Stimulated activated naive CD8-positive, alpha-beta T cell treated with anti-CD3 and anti-CD28 coated beads, Interleukin-15, Interleukin-2, amounts not matched to agents 100 ng/mL and 50 ng/mL, for 24 hours (primary cell): ENCODE measurements around the gene ARRDC5.
"Not testable (repeated sequence)": the region's sequence is repeated elsewhere in the genome, so short reads cannot be mapped to it uniquely, and the experiment has no call there.

Experiments used
- H3K27ac Mint-ChIP-seq: one replicate; pipeline ENCODE4 v1.8.0; 2021; ENCODE audit warnings: mild to moderate bottlenecking, mixed read lengths
- H3K27me3 Mint-ChIP-seq: one replicate; pipeline ENCODE4 v1.8.0; 2021; ENCODE audit warnings: mixed read lengths
- H3K36me3 Mint-ChIP-seq: one replicate; pipeline ENCODE4 v1.8.0; 2021; ENCODE audit warnings: low read depth, mixed read lengths
- H3K4me1 Mint-ChIP-seq: one replicate; pipeline ENCODE4 v1.8.0; 2021; ENCODE audit warnings: low read depth, mixed read lengths
- H3K4me3 Mint-ChIP-seq: one replicate; pipeline ENCODE4 v1.8.0; 2021; ENCODE audit warnings: mild to moderate bottlenecking, mixed read lengths
- H3K9me3 Mint-ChIP-seq: one replicate; pipeline ENCODE4 v1.8.0; 2021; ENCODE audit warnings: mixed read lengths

ARRDC5 gene

DNA sequence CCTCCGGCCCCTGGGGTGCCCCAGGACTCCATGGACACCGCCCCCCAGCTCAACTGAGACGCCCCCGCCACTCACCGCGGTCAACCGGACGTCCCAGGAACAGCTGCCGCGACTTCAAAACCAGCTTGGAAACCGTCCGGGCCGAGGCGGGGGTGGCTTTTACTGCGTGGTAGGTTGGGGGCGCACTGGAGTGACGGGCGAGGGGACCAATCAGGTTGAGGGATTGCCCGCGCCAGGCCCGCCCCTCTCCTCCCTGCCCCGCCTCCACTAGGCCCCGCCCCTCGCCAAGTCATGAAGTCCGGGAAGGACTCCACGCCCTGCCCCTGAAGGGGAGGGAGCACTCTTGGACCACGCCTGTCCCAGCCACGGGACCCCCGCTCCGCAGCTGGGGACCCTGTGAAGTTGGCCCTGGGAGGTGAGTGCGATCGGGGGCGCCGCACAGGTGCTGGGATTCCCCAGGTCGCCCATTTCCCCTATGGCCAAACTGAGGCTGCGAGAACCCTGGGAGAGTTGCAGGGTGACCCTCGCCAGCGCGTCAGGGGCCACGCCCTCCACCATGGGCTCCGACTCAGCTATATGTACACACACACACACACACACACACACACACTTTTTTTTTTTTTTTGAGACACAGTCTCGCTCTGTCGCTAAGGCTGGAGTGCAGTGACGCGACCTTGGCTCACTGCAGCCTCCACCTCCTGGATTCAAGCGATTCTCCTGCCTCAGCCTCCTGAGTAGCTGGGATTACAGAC lies 35.0 kb downstream of the ARRDC5 start, which contains the start of gene PLIN3:
Gene PLIN3, minus strand, starts transcription at position 134 of the 752 bp plus-strand sequence. CDS start 6,273 bp downstream, outside the sequence.
- Mint-ChIP-seq H3K27me3 (no peaks in the 10 kb centered on the region), H3K9me3 (no peaks in the 10 kb centered on the region), H3K27ac (peak within 1 kb of the TSS; percentile 52), H3K4me1 (peaks cover 27% of the 10 kb centered on the region), H3K4me3 (peak within 1 kb of the TSS; percentile 78), H3K36me3 (no peaks in the 10 kb centered on the region)

DNA sequence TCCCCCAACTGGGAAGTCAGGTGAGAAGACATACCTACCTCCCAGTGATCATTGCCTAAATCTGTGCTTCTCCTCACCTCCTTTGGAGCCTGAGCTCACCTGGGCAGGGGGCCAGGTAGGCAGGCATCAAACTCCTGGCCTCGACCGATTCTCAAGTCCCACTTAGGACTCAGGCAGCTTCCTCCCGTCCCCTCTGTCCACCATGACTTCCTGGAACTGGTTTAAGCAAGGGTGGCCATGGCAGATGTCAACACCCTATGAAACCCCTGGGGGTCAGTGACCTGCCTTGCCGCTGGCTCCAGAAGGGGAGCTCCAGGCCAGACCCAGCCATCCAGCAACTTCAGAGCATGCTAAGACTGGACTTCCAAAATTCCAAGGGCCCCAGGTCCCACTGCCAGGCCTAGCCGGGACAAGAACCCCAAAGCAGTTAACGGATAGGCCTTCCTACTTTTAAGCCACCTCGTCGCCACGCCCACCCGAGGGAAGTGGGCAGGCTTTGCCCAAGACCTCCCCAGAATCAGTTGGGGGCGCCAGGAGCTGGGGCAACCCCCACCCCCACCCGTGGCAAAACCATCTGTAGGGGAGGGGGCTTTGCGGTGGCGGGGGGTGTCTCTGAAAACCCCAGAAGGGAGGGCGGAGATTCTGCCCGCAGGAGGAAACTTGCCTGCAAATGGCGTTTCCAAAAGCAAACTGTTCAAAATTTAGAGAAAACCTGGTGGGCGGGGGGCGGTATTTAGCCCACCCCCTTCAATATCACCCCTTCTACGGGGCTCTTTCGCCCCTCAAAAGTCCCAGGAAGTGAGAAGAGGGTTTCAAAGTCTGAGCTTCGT lies 35.9 kb downstream of the ARRDC5 start:
- Mint-ChIP-seq H3K4me1 (peaks cover 27% of the 10 kb centered on the region), H3K4me3 (peak overlapping the region; percentile 78), H3K27me3 (no peaks in the 10 kb centered on the region), H3K36me3 (no peaks in the 10 kb centered on the region), H3K27ac (peak overlapping the region; percentile 40), H3K9me3 (no peaks in the 10 kb centered on the region)

DNA sequence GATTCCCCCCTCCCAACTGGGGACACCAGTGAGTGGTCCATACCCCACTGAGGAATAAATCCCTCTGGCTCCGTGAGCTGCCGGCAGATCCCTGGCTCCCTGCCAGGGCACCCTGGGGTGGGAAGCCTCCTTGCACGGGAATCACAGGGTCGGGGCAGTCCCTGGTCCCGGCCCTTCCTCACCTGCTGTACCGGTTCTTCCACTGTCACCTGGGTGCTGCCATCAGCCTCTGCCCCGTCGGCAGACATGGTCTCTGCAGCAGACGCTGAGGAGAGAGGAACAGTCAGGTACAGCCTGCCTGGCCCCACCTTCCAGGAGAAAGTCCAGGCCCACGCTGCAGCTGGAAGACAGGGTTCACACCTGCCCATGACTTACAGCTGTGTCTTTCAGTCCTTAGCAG lies 41.5 kb downstream of the ARRDC5 start:
- Mint-ChIP-seq H3K4me1 (no peaks in the 10 kb centered on the region), H3K9me3 (no peaks in the 10 kb centered on the region), H3K4me3 (no peak overlapping the region), H3K36me3 (no peaks in the 10 kb centered on the region), H3K27me3 (no peaks in the 10 kb centered on the region), H3K27ac (no peak overlapping the region)

DNA sequence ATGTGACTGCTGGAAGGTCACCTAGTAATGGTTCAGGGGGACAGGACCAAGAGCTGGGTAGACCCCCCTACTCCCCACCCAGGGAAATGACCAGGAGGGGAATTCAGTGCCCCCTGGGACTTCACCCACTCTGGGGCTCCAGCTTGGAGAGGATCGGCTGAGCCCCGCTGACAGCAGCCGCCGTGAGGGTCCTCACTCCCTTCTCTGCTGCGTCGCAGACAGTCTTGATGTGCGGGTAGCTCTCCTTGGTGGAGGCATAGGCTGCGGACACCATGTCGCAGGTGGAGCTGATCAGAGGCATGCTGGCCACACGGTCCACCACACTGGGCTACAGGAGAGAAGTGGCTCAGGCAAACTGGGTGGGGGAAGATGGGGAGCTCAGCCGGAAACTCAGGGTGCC lies 43.0 kb downstream of the ARRDC5 start:
- H3K27ac Mint-ChIP-seq: no peak overlapping the region
- no peaks in the 10 kb centered on the region for H3K36me3 Mint-ChIP-seq
- no peaks in the 10 kb centered on the region for H3K9me3 Mint-ChIP-seq
- H3K4me3 Mint-ChIP-seq: no peak overlapping the region
- H3K4me1 Mint-ChIP-seq: no peaks in the 10 kb centered on the region
- no peaks in the 10 kb centered on the region for H3K27me3 Mint-ChIP-seq

DNA sequence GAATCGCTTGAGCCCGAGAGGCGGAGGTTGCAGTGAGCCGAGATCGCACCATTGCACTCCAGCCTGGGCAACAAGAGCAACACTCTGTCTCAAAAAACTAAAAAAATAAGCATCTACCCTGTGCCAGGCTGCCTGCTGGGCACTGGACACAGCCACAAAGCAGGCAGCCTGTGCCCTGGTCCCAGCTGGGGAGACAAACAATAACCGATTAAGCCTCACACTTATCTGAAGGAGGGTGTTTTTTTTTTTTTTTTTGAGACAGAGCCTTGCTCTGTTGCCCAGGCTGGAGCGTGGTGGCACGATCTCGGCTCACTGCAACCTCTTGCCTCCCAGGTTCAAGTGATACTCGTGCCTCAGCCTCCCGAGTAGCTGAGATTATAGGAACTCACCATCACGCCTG lies 46.2 kb downstream of the ARRDC5 start:
- not testable (repeated sequence) for H3K27ac Mint-ChIP-seq, H3K4me1 Mint-ChIP-seq, H3K9me3 Mint-ChIP-seq, H3K4me3 Mint-ChIP-seq, H3K27me3 Mint-ChIP-seq, H3K36me3 Mint-ChIP-seq

DNA sequence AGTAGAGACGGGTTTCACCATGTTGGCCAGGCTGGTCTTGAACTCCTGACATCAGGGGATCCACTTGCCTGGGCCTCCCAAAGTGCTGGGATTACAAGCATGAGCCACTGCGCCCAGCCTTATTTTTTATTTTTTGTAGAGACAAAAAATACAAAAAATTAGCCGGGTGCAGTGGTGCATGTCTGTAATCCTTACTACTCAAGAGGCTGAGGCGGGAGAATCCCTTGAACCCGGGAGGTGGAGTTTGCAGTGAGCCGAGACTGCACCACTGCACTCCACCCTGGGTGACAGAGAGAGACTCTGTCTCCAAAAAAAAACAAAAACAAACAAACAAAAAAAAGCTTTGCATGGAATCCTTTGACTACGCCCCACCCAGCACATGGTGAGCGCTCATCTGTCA lies 49.2 kb downstream of the ARRDC5 start:
- H3K4me3 Mint-ChIP-seq, H3K27ac Mint-ChIP-seq, H3K9me3 Mint-ChIP-seq, H3K27me3 Mint-ChIP-seq, H3K4me1 Mint-ChIP-seq, H3K36me3 Mint-ChIP-seq: not testable (repeated sequence)

DNA sequence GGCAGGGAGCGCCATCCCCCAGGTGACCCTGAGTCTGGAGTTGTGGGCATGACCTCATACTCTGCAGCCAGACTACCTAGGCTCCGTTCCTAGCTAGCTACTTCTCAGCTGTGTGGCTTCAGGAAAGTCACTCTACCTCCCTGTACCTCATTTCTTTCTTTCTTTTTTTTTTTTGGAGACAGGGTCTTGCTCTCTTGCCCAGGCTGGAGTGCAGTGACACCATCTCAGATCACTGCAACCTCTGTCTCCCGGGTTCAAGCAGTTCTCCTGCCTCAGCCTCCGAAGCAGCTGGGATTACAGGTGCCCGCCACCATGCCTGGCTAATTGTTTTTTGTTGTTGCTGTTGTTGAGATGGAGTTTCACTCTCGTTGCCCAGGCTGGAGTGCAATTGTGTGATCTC lies 50.2 kb downstream of the ARRDC5 start:
- no peaks in the 10 kb centered on the region for H3K27me3 Mint-ChIP-seq
- H3K9me3 Mint-ChIP-seq: no peaks in the 10 kb centered on the region
- H3K27ac Mint-ChIP-seq: no peak overlapping the region
- no peak overlapping the region for H3K4me3 Mint-ChIP-seq
- no peaks in the 10 kb centered on the region for H3K4me1 Mint-ChIP-seq
- H3K36me3 Mint-ChIP-seq: peaks cover 4% of the 10 kb centered on the region

DNA sequence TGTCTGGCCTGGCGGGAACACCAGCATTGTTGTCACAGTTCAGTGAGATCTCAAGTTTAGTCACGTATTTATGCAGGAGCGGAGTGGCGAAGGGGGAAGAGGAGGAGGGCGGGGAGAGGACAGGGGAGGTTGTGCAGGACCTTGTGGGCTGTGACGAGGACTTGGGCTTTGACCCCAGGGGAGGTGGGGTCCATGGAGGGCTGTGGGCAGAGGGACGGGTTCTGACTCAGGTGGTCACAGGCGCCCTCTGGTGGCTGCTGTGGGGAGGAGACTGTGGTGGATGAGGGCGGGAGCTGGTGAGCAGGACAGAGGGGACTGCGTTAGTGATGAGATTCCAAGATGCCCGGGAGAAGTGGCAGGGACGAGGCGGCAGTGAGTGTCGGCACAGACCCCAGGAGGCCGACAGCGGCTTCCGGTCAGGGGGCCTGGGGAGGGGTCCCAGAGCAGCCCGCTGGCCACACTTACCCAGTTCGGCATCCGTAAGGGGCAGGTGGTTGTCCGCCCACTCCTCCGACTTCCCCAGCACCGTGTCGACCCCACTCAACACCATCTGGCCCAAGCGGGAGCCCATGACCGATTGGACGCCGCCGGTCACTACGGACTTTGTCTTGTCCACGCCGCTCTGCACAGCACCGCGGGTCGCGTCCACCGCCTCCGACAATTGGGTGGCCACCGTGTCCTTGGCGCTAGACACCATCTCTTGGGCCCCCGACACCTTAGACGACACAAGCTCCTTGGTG lies 51.0 kb downstream of the ARRDC5 start:
- H3K9me3 Mint-ChIP-seq: no peaks in the 10 kb centered on the region
- H3K36me3 Mint-ChIP-seq: peaks cover 4% of the 10 kb centered on the region
- H3K4me1 Mint-ChIP-seq: no peaks in the 10 kb centered on the region
- H3K27ac Mint-ChIP-seq: no peak overlapping the region
- no peak overlapping the region for H3K4me3 Mint-ChIP-seq
- no peaks in the 10 kb centered on the region for H3K27me3 Mint-ChIP-seq

DNA sequence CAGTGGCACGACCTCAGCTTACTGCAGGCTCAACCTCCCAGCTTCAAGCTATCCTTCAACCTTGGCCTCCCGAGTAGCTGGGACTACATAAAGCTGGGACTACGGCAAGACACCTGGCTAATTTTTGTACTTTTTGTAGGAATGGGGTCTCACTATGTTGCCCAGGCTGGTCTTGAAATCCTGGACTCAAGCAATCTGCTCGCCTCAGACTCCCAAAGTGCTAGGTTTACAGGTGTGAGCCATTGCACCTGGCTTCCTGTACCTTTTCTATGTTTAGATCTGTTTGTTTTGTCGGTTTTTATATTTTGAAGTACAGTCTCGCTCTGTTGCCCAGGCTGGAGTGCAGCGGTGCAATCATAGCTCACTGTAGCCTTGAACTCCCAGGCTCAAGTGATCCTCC lies 53.7 kb downstream of the ARRDC5 start:
- Mint-ChIP-seq H3K4me1 (no peaks in the 10 kb centered on the region), H3K36me3 (peaks cover 8% of the 10 kb centered on the region), H3K27ac (no peak overlapping the region), H3K27me3 (no peaks in the 10 kb centered on the region), H3K4me3 (no peak overlapping the region), H3K9me3 (no peaks in the 10 kb centered on the region)

DNA sequence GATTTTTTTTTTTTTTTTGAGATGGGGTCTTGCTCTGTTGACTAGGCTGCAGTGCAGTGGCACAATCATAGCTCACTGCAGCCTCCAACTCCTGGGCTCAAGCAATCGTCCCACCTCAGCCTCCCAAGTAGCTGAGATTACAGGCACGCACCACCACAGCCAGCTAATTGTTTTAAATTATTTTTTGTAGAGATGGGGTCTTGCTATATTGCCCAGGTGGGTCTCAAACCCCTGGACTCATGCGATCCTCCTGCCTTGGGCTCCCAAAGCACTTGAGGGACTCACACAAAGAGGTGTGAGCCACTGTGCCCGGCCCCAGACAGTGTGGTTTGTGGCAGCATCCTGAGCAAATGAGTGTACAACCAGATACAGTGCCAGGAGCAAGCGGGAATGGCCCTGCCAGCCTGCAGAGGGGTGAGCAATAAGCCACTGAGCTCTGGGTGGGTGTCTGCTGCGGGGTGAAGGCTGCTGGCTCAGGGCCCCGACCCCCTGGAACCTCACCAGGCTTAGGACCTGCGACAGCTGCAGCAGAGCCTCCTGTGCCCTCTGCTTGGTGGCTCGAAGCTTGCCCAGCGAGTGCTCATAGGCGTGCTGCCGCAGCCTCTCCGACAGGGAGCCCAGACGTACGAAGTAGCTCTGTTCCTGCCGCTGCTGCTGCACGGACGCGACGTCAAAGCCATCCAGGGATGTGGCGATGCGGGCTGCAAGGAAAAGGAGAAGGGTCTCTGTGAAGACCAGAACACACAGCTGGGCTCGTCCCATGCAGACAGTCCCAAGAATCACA lies 55.3 kb downstream of the ARRDC5 start:
- Mint-ChIP-seq H3K4me1 (no peaks in the 10 kb centered on the region), H3K9me3 (no peaks in the 10 kb centered on the region), H3K27me3 (no peaks in the 10 kb centered on the region), H3K36me3 (peaks cover 8% of the 10 kb centered on the region), H3K4me3 (no peak overlapping the region), H3K27ac (no peak overlapping the region)

DNA sequence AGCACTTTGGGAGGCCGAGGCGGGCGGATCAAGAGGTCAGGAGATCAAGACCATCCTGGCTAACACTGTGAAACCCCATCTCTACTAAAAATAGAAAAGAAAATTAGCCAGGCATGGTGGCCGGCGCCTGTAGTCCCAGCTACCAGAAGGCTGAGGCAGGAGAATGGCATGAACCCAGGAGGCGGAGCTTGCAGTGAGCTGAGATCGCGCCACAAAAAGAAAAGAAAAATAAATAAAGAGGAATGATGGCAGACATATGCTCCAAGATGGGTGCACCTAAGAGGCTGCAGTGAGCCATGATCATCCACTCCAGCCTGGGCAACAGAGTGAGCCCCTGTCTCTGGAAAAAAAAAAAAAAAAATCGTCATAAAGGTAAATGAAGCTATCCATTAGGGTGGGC lies 56.7 kb downstream of the ARRDC5 start:
- not testable (repeated sequence) for H3K36me3 Mint-ChIP-seq, H3K4me1 Mint-ChIP-seq, H3K9me3 Mint-ChIP-seq, H3K4me3 Mint-ChIP-seq, H3K27me3 Mint-ChIP-seq, H3K27ac Mint-ChIP-seq

DNA sequence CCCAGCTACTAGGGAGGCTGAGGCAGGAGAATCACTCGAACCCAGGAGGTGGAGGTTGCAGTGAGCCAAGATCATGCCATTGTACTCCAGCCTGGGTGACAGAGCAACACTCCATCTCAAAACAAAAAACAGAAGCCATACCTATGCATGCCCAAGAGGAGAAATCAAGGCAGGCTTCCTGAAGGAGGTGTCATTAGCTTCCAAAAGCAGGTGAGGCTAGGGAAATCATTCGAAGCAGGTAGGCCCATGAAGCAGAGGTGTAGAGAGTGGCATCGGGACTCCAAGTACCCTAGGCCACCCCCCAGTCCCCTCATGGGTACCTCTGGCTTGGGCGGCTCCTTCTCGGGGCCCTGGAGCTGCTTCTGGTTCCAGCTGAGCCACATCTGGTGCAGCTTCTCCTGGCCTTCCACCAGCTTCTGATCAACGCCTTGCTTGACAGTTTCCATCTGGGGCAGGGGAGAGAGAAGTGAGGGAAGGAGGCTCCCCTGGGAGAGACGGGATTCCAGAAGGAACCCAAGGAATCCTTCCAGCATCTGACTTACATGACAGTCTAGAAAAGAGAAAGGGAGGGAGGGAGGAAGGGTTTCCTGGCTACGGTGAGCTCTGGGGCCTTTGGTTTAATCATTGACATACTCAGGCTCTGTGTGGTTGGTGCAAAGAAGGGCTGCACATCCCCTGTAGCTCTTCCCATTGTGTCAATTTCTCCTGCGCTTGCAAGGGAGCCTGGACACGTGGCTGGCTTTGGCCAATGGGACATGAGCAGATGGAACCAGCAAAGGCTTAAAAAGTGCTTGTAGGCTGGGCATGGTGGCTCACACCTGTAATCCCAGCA lies 58.1 kb downstream of the ARRDC5 start:
- H3K27ac Mint-ChIP-seq: no peak overlapping the region
- H3K4me1 Mint-ChIP-seq: peaks cover 13% of the 10 kb centered on the region
- H3K4me3 Mint-ChIP-seq: no peak overlapping the region
- H3K9me3 Mint-ChIP-seq: no peaks in the 10 kb centered on the region
- no peaks in the 10 kb centered on the region for H3K27me3 Mint-ChIP-seq
- peaks cover 13% of the 10 kb centered on the region for H3K36me3 Mint-ChIP-seq

DNA sequence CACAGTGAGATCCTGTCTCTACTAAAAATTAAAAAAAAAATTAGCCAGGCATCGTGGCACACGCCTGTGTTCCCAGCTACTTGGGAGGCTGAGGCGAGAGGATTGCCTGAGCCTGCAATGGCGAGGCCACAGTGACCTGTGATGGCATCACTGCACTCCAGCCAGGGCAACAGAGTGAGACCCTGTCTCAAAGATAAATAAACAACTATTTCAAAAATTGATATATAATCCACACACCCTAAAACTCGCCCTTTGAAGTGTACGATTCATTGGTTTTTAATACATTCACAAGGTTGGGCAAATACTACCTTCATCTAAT lies 59.1 kb downstream of the ARRDC5 start:
- H3K27ac Mint-ChIP-seq: no peak overlapping the region
- H3K4me1 Mint-ChIP-seq: peaks cover 13% of the 10 kb centered on the region
- H3K9me3 Mint-ChIP-seq: no peaks in the 10 kb centered on the region
- no peak overlapping the region for H3K4me3 Mint-ChIP-seq
- H3K36me3 Mint-ChIP-seq: peaks cover 13% of the 10 kb centered on the region
- H3K27me3 Mint-ChIP-seq: no peaks in the 10 kb centered on the region
